ENCODE data around the gene C19orf67.
A peak's percentile ranks its signal among the peaks of the same experiment; 100 is the strongest.

The C19orf67 gene

DNA sequence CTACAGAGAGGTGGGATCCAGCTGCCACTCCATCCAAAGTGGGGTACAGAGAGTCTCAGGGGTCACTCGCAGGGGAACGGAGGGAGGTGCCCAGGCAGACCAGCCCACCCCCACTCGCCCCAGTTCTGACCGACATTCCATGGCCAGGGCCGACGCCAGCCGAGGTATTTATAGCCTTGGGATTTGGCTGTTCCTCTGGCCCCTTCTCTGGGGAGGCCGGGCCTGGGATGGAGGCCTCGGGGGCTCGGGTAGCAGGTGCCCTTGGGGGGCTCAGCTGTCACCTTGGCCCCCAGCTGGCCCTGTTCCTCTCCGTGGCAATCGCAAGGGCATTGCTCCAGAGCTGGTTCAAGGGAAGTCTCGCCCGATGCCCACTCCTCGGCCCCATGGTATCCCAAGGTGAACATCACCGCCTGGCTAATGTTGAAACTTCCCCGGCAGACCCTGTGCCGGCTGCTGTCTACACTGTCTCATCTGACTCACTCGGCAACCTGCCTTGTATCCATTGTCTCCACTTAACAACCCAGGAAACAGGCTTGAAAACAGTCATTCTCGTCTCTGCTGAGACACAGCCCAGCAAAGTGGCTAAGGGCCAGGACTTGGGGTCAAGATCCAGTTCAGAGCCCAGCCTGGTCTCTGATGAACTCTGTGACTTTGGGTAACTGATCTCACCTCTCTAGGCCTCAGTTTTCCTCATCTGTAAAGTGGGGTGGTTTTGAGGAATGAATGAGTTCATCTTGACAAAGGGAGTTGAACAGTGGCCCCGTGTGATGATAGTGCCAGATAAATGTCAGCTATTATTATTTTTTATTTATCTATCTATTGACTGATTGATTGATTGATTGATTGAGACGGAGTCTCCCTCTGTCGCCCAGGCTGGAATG is 22.2 kb upstream of the C19orf67 start:
- Histone ChIP-seq H3K27me3 (ENCODE audit: control insufficient read depth in 1 of 2, insufficient read depth in 2 of 2, low read length in 2 of 2) (no peaks in the 10 kb centered on the region), H3K9ac (ENCODE audit: low read length in 2 of 2) (peak overlapping the region; percentile 57 to 62), H3K27ac (ENCODE audit: low read length) (peak overlapping the region; percentile 86), H3K4me1 (ENCODE audit: control insufficient read depth, insufficient read depth, low read length) (peaks cover 27% of the 10 kb centered on the region), H3K4me3 (ENCODE audit: low read length in 2 of 2) (no peak overlapping the region), H3K36me3 (ENCODE audit: control insufficient read depth in 2 of 2, insufficient read depth in 2 of 2, low read length in 2 of 2) (peaks cover 10 to 12% of the 10 kb centered on the region in 2 donors), H3K9me3 (ENCODE audit: control insufficient read depth in 2 of 2, low read length in 2 of 2) (no peaks in the 10 kb centered on the region)

DNA sequence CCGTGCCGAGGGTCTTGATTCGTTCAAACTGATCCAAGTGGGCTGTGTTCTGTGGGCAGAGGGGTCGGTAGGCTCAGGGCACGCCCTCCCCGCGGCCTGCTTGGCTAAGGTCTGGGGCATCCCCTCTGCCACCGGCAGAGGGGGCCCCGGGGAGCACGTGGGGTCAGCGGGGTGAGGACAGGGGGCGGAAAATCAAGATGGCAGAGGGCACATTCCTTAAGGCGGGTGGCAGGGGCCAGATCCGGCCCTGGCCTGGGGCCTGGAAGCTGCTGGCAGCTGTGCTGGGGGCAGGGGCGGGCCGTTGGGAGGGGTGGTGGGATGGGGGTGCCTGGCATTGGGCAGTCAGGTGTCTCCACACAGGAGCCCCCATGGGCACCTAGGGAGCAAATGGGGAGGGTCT is 21.3 kb upstream of the C19orf67 start:
- H3K36me3 ChIP-seq (ENCODE audit: control insufficient read depth in 2 of 2, insufficient read depth in 2 of 2, low read length in 2 of 2), result peaks cover 19 to 21% of the 10 kb centered on the region in 2 donors
- H3K27me3 ChIP-seq (ENCODE audit: control insufficient read depth in 1 of 2, insufficient read depth in 2 of 2, low read length in 2 of 2), result no peaks in the 10 kb centered on the region
- no peak overlapping the region for H3K9ac ChIP-seq (ENCODE audit: low read length in 2 of 2)
- H3K9me3 ChIP-seq (ENCODE audit: control insufficient read depth in 2 of 2, low read length in 2 of 2), result no peaks in the 10 kb centered on the region
- H3K27ac ChIP-seq (ENCODE audit: low read length), result no peak overlapping the region
- H3K4me3 ChIP-seq (ENCODE audit: low read length in 2 of 2), result no peak overlapping the region
- peaks cover 17% of the 10 kb centered on the region for H3K4me1 ChIP-seq (ENCODE audit: control insufficient read depth, insufficient read depth, low read length)

DNA sequence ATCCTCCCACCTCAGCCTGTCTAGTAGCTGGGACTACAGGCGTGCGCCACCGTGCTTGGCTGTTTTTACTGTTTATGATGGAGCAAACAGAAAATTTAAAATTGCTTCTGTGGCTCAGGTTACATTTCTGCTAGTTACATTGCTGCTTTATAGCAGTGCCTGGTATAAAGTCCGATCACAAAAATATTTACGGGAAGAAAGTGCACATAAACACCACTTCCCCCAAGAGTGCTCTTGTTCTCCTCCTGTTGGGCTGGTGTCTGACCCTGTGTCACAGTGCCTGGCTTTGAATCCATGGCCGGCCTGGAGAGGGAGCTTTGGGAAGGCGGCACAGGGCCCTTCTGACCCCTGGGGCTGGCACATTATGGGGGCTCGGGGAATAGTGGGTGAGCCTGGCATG is 20.1 kb upstream of the C19orf67 start:
- Histone ChIP-seq H3K9ac (ENCODE audit: low read length in 2 of 2) (no peak overlapping the region), H3K9me3 (ENCODE audit: control insufficient read depth in 2 of 2, low read length in 2 of 2) (no peaks in the 10 kb centered on the region), H3K36me3 (ENCODE audit: control insufficient read depth in 2 of 2, insufficient read depth in 2 of 2, low read length in 2 of 2) (peaks cover 22 to 27% of the 10 kb centered on the region in 2 donors), H3K4me3 (ENCODE audit: low read length in 2 of 2) (no peak overlapping the region), H3K4me1 (ENCODE audit: control insufficient read depth, insufficient read depth, low read length) (peaks cover 12% of the 10 kb centered on the region), H3K27ac (ENCODE audit: low read length) (peak overlapping the region; percentile 18), H3K27me3 (ENCODE audit: control insufficient read depth in 1 of 2, insufficient read depth in 2 of 2, low read length in 2 of 2) (no peaks in the 10 kb centered on the region)

DNA sequence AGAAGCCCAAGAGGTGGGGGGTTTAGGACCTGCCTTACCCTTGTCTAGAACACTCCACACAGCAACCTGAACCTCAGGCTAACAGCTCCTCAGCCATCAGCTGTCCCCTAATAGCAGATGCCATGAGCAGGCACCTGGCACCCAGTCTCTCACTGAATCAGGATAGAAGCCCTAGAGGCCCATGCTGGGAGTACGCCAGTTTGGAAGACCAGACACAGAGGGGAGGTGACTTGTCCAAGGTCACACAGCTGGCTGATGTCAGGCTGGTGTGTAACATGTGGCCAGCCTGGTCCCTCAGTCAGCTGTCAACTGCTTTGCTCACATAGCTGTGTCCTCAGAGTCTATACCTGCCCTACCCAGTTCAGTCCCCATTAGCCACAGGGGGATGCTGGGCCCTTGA is 17.7 kb upstream of the C19orf67 start:
- Histone ChIP-seq H3K9me3 (ENCODE audit: control insufficient read depth in 2 of 2, low read length in 2 of 2) (no peaks in the 10 kb centered on the region), H3K9ac (ENCODE audit: low read length in 2 of 2) (no peak overlapping the region), H3K27ac (ENCODE audit: low read length) (no peak overlapping the region), H3K4me3 (ENCODE audit: low read length in 2 of 2) (no peak overlapping the region), H3K27me3 (ENCODE audit: control insufficient read depth in 1 of 2, insufficient read depth in 2 of 2, low read length in 2 of 2) (no peaks in the 10 kb centered on the region), H3K36me3 (ENCODE audit: control insufficient read depth in 2 of 2, insufficient read depth in 2 of 2, low read length in 2 of 2) (peaks cover 25 to 30% of the 10 kb centered on the region in 2 donors), H3K4me1 (ENCODE audit: control insufficient read depth, insufficient read depth, low read length) (peaks cover 11% of the 10 kb centered on the region)

DNA sequence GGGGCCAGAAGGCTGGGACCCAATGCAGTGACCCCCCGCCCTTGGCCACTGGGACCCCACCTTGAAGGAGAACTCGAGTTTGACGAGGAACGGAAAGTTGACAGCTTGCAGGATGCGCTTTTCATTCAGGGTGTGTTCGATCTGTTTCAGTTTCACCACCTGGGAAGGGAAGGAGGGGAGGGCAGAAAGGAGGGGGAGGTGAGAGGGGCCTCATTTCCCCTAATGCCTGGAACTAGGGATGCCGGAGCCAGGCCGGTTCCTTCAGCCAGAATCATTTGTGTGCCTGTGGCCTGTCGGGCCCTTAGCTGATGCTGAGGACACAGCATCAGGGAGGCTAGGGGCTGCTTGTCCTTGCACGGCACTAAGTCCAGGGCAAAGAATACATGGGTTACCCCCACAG is 17.2 kb upstream of the C19orf67 start:
- Histone ChIP-seq H3K36me3 (ENCODE audit: control insufficient read depth in 2 of 2, insufficient read depth in 2 of 2, low read length in 2 of 2) (peaks cover 29 to 31% of the 10 kb centered on the region in 2 donors), H3K27ac (ENCODE audit: low read length) (no peak overlapping the region), H3K9ac (ENCODE audit: low read length in 2 of 2) (no peak overlapping the region)

DNA sequence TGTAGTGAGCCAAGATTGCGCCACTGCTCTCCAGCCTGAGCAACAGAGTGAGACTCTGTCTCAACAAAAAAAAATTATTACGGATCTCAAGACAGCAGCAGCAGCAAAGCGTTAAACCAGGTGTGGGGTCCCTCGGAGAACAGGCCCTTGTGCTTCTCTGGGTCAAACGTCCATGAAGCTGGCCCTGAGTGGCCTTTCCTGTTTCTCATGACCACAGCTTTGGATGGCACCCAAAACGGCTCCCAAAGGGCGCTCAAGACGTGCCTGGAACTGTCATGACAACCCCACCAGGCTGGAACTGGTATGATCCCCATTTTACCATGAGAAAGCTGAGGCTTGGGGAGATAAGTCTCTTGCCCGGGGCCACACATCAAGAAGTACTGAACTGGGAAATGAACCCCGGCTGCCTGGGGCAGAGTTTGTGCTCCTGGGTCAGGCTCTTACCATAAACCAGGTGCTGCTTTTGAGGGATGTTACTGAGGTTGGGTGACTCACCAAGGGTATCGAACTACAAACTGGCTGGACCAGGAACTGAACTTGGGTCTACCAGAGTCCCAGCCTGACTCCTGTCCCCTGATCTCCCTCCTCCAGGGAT is 16.6 kb upstream of the C19orf67 start:
- Histone ChIP-seq H3K27ac (ENCODE audit: low read length) (no peak overlapping the region), H3K36me3 (ENCODE audit: control insufficient read depth in 2 of 2, insufficient read depth in 2 of 2, low read length in 2 of 2) (peaks cover 33 to 35% of the 10 kb centered on the region in 2 donors), H3K27me3 (ENCODE audit: control insufficient read depth in 1 of 2, insufficient read depth in 2 of 2, low read length in 2 of 2) (no peaks in the 10 kb centered on the region), H3K4me3 (ENCODE audit: low read length in 2 of 2) (no peak overlapping the region), H3K9ac (ENCODE audit: low read length in 2 of 2) (no peak overlapping the region), H3K4me1 (ENCODE audit: control insufficient read depth, insufficient read depth, low read length) (peaks cover 1% of the 10 kb centered on the region), H3K9me3 (ENCODE audit: control insufficient read depth in 2 of 2, low read length in 2 of 2) (no peaks in the 10 kb centered on the region)

More for the DNA sequence above, 17.2 kb upstream of the C19orf67 start:
- Histone ChIP-seq H3K4me1 (ENCODE audit: control insufficient read depth, insufficient read depth, low read length) (peaks cover 7% of the 10 kb centered on the region), H3K4me3 (ENCODE audit: low read length in 2 of 2) (no peak overlapping the region), H3K9me3 (ENCODE audit: control insufficient read depth in 2 of 2, low read length in 2 of 2) (no peaks in the 10 kb centered on the region), H3K27me3 (ENCODE audit: control insufficient read depth in 1 of 2, insufficient read depth in 2 of 2, low read length in 2 of 2) (no peaks in the 10 kb centered on the region)

DNA sequence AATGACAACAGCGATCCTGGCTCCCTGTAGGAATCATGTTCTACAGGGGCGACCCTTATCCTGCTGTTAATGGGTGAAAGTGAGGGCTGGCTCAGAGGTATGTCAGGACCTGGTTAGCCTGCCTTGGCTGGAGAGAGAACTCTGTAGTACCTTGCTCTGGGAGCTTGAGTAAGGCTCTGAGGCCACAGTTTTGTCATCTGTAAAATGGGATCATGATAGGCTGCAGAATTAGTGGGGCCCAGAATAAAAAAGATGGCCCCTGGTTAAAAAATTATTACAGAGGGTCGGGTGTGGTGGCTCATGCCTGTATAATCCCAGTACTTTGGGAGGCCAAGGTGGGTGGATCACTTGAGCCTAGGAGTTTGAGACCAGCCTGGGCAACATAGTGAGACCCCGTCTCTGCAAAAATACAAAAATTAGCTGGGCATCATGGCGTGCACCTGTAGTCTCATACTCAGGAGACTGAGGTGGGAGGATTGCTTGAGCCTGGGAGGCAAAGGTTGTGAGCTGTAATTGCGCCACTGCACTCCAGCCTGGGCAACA is 15.5 kb upstream of the C19orf67 start:
- Histone ChIP-seq H3K4me1 (ENCODE audit: control insufficient read depth, insufficient read depth, low read length) (no peaks in the 10 kb centered on the region), H3K36me3 (ENCODE audit: control insufficient read depth in 2 of 2, insufficient read depth in 2 of 2, low read length in 2 of 2) (peaks cover 33 to 44% of the 10 kb centered on the region in 2 donors), H3K27me3 (ENCODE audit: control insufficient read depth in 1 of 2, insufficient read depth in 2 of 2, low read length in 2 of 2) (no peaks in the 10 kb centered on the region), H3K9ac (ENCODE audit: low read length in 2 of 2) (no peak overlapping the region), H3K27ac (ENCODE audit: low read length) (no peak overlapping the region), H3K9me3 (ENCODE audit: control insufficient read depth in 2 of 2, low read length in 2 of 2) (no peaks in the 10 kb centered on the region), H3K4me3 (ENCODE audit: low read length in 2 of 2) (no peak overlapping the region)

DNA sequence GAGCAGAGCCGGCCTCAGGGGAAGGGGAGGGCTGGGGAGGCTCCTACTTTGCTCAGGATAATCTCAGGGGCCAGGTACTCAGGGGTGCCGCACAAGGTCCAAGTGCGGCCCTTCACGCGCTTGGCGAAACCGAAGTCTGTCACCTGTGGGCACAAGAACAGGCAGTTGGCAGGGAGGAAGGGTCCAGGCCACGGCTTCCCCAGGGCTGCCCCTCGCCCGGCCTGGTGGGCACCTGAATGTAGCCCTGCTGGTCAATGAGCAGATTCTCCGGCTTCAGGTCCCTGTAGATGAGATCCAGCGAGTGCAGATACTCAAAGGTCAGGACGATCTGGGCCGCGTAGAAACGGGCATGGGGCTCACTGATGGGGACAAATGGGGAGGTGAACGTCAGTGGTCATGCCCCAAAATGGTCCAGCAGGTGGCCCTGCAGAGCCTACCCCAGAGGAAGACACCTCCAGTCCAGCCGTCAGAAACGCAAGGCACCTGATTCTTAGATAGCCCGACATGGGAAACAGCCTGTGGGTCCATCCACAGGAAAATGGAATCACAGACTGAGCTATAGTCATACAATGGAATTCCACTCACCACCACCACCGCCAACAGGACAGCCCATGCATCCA is 12.1 kb upstream of the C19orf67 start:
- Histone ChIP-seq H3K27me3 (ENCODE audit: control insufficient read depth in 1 of 2, insufficient read depth in 2 of 2, low read length in 2 of 2) (no peaks in the 10 kb centered on the region), H3K27ac (ENCODE audit: low read length) (no peak overlapping the region), H3K4me3 (ENCODE audit: low read length in 2 of 2) (no peak overlapping the region), H3K9me3 (ENCODE audit: control insufficient read depth in 2 of 2, low read length in 2 of 2) (peaks cover 2 to 6% of the 10 kb centered on the region in 2 donors), H3K4me1 (ENCODE audit: control insufficient read depth, insufficient read depth, low read length) (no peaks in the 10 kb centered on the region), H3K36me3 (ENCODE audit: control insufficient read depth in 2 of 2, insufficient read depth in 2 of 2, low read length in 2 of 2) (peaks cover 24 to 30% of the 10 kb centered on the region in 2 donors), H3K9ac (ENCODE audit: low read length in 2 of 2) (no peak overlapping the region)

DNA sequence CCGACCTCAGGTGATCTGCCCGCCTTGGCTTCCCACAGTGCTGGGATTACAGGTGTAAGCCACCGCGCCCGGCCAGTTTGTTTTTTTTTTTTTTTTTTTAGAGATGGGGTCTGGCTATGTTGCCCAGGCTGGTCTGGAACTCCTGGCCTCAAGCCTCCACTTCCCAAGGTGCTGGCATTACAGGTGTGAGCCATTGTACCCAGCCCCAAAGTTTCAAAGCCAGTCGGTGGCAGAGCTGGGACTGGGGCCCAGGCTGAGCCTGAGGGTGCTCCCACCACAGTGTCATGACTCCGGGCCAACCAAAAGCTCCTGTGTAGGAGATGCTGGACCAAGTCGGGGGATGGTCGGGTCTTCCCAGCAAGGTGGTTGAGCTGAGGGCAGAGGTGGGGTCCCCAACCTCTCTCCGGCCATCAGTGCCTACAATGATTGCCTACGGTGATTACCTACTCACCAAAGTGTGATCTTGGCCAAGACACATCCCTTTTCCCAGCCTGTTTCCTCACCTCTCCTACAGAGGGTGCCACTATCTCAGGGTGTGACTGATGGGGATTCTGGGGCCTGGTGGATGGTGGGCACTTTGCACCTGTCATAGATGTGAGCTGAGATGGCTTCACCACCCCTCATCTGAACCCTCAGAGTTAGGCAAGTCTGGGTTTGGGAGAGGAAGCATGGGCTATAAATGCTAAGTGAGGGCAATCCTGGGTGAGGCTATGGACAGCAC is 10.8 kb upstream of the C19orf67 start:
- peaks cover 17 to 23% of the 10 kb centered on the region in 2 donors for H3K36me3 ChIP-seq (ENCODE audit: control insufficient read depth in 2 of 2, insufficient read depth in 2 of 2, low read length in 2 of 2)
- H3K27me3 ChIP-seq (ENCODE audit: control insufficient read depth in 1 of 2, insufficient read depth in 2 of 2, low read length in 2 of 2), result no peaks in the 10 kb centered on the region
- H3K4me3 ChIP-seq (ENCODE audit: low read length in 2 of 2), result no peak overlapping the region

DNA sequence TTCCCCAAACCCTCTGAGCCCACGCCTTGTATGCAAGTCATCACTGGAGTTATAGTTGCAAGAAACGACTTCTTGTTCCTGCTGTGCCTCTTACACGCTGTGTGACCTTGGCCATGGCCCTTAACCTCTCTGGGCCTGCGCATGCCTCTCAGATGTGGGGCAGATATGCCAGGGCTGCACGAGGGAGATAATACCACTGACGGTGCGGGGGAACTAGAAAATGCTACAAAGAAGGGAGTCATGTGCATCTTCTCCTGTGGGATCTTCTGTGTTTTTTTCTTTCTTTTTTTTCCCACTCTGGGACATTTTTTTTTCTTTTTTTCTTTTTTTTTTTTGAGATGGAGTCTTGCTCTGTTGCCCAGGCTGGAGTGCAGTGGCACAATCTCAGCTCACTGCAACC is 9.3 kb upstream of the C19orf67 start:
- H3K36me3 ChIP-seq (ENCODE audit: control insufficient read depth in 2 of 2, insufficient read depth in 2 of 2, low read length in 2 of 2), result peaks cover 11 to 14% of the 10 kb centered on the region in 2 donors
- H3K4me3 ChIP-seq (ENCODE audit: low read length in 2 of 2), result no peak overlapping the region
- no peak overlapping the region for H3K27ac ChIP-seq (ENCODE audit: low read length)

More for the DNA sequence above, 10.8 kb upstream of the C19orf67 start:
- peaks cover 4% of the 10 kb centered on the region for H3K4me1 ChIP-seq (ENCODE audit: control insufficient read depth, insufficient read depth, low read length)
- H3K9me3 ChIP-seq (ENCODE audit: control insufficient read depth in 2 of 2, low read length in 2 of 2), result peaks cover 2 to 6% of the 10 kb centered on the region in 2 donors
- no peak overlapping the region for H3K9ac ChIP-seq (ENCODE audit: low read length in 2 of 2)
- no peak overlapping the region for H3K27ac ChIP-seq (ENCODE audit: low read length)

More for the DNA sequence above, 9.3 kb upstream of the C19orf67 start:
- peaks cover 2 to 6% of the 10 kb centered on the region in 2 donors for H3K9me3 ChIP-seq (ENCODE audit: control insufficient read depth in 2 of 2, low read length in 2 of 2)
- no peak overlapping the region for H3K9ac ChIP-seq (ENCODE audit: low read length in 2 of 2)
- H3K4me1 ChIP-seq (ENCODE audit: control insufficient read depth, insufficient read depth, low read length), result peaks cover 4% of the 10 kb centered on the region
- no peaks in the 10 kb centered on the region for H3K27me3 ChIP-seq (ENCODE audit: control insufficient read depth in 1 of 2, insufficient read depth in 2 of 2, low read length in 2 of 2)

Data from stomach smooth muscle (tissue), 2 donors.